GM20431 (cell line): ENCODE measurements around the gene NDUFS6.

Experiments used
- in situ Hi-C: fragments of 300-500 bp; cut with MseI, MboI; formaldehyde crosslinking; loops from one replicate; pipeline ENCODE4 v1.15.0; 2020; ENCODE audit warnings: low sequenced_read_pairs; ENCODE audit not compliant: unreplicated experiment

The NDUFS6 gene

DNA sequence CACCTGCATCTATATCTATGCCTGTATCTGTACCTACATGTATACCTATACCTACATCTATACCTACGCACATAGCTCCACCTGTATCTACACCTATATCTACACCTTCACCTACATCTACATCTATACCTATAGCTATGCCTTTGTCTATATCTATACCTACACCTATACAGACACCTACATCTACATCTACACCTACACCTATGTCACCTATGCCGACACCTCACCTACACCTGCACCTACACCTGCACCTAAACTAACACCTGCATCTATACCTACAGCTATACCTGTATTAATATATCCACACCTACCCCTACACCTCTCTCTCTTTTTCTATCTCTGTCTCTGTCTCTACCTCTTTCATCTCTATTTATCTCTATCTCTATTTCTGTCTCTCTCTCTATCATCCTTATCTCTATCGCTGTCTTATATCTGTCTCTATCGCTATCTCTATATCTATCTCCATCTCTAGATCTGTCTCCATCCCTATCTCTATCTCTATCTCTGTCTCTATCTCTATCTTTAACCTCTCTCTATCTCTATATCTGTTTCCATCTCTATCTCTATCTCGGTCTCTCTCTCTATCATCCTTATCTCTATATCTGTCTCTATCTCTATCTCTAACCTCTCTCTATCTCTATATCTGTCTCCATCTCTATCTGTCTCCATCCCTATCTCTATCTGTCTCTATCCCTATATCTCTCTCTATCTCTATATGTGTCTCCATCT, 43.7 kb downstream of the NDUFS6 start:
- in situ Hi-C loops: no loop called here

- in situ Hi-C loops: no loop called here
These were observed 44.5 kb downstream of the NDUFS6 start for GRCh38 chr5:1845696-1846095.

- in situ Hi-C loops: no loop called here
These were observed 45.4 kb downstream of the NDUFS6 start for GRCh38 chr5:1846583-1846982.

DNA sequence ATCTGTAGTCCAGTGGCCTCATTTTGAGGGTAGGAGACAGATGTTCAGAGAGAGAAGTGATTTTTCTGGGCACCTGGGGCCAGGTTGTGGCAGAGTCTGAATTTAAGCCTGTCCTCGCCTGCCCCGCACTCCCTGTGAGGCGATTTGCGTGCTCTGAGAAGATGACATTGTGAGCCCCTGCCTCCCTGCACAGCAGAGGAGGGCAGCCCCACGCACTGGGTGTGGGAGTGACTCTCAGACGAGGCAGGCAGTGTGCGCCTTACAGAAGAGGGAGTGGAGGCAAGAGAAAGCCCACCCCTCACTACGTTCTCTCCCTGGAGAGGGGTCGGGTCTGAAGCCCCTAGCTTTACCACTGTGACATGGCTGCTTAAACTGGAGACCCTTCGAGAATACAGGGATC, 45.8 kb downstream of the NDUFS6 start:
- in situ Hi-C loops: no loop called here

DNA sequence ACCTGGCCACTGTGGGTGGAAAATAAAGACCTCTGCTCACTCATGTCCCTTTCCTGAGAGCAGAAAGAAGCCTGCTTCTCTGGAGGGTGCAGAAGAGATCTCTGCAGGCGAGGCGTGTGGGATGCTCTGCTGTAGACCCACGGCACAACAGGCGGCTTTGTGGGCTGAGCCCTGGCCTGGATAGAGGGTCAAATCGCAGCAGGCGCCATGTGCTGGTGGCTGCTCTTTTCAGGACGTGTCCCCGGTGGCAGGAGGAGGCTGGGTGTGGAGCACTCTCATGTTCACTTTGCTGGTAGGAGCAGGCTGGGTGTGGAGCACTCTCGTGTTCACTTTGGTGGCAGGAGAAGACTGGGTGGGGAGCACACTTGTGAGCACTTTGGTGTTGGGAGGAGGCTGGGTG, 46.4 kb downstream of the NDUFS6 start:
- in situ Hi-C loops: no loop called here

- in situ Hi-C loops: no loop called here
These were observed 49.3 kb downstream of the NDUFS6 start for GRCh38 chr5:1850324-1851154.

DNA sequence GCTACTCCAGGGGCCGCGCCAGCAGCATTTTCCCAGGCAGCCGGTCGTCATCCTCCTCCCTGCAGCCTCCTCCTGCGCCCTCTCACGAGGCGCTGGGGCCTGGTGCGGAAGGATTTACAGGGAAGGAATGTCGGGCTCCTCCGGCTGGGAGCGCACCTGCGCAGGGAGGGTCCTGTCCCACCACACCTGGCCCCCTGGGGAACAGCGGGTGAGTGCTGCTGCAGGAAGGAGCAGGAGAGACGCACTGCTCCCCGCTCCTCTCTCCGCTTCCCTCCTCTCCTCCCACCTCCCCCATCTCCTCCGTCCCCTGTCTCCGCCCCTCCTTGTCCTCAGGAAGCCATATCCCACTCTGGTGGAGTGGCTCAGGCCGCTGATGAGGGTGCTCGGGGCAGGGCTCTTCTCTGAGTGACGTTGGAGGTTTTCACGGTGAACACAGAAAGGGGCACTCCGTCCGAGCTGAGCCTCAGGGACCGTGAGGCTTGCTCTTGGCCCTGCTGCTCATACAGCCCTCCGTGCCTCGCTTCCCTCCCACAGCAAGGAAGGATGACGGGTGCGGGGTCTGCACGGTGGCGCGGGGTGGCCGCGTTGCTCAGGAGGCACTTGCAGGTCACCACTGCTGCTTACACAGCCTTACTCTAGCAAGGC, 50.2 kb downstream of the NDUFS6 start:
- in situ Hi-C loops: no loop called here

- in situ Hi-C loops: no loop called here
These were observed 51.2 kb downstream of the NDUFS6 start for GRCh38 chr5:1852324-1852947.

DNA sequence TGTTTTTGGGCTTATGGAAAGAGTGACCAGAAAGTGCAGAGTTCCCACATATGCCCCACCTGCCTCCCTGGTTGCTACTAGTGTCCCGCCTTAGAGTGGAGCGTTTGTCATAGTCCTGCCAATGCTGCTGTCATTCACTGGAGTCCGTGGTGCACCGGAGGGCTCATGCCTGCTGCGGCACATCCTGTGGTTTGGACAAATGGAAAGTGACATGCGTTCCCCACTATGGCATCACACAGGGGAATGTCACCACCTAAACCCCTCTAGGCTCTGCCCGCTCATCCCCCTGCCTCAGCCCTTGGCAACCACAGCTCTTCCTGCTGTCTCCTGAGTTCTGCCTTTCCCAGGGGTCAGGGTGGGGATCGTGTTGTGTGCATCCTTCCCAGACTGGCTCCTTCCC, 52.3 kb downstream of the NDUFS6 start:
- in situ Hi-C loops: no loop called here

GRCh38 chr5:1855075-1855474, 53.9 kb downstream of the NDUFS6 start:
- in situ Hi-C loops: no loop called here

GRCh38 chr5:1855596-1855995, 54.4 kb downstream of the NDUFS6 start:
- in situ Hi-C loops: no loop called here

DNA sequence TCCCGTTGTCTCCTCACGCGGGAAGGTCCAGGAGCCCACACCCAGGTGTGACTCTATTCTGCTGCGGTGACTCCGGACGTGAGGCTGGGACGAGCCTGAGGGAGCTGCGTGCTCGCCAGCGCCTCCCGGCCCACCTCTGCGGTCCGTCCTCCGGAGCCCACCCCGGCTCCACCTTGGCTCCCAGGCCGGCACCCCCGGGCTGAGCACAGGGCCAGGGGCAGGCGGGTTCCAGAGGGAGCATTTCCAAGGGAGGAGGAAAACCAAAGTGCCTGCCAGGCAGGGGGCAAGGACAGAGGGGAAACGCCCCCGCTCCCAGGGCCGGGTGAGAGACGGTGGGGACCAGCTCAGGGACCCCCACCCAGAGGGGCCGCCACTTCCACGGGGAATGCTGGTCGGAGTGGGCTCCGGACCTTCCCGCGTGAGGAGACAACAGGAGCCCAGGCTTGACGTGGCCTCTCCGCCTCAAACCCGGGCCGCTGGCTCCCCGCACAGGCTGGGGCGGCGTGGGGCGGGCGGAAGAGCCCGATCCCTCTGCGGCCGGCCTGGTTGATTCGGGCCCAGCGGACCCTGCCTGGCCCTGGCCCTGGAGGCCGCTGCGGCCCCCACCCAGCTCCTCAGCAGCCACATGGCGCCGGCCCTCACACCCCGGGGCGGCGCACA, 55.5 kb downstream of the NDUFS6 start:
- in situ Hi-C loops: no loop called here

GRCh38 chr5:1857256-1857600, 56.0 kb downstream of the NDUFS6 start:
- in situ Hi-C loops: no loop called here

DNA sequence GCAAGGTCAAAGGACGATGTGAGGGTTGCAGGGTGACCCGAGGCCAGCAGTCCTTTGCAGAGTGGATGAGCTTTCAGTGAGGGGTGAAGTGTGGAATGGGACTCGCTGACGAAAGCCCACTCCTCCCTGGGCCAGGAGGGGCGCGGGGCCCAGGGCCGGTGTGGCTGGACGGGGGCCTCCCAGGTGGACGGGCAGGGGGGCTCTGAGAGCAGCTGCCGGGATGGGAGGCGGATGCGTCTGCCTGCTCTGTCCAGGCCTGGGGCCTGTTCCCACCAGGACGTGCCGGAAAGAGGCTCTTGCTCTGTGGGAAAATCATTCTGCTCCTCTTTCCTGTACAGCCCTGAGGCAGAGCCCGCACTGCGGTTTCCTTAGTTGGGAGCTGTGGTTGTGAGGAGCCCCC, 57.2 kb downstream of the NDUFS6 start:
- in situ Hi-C loops: no loop called here

DNA sequence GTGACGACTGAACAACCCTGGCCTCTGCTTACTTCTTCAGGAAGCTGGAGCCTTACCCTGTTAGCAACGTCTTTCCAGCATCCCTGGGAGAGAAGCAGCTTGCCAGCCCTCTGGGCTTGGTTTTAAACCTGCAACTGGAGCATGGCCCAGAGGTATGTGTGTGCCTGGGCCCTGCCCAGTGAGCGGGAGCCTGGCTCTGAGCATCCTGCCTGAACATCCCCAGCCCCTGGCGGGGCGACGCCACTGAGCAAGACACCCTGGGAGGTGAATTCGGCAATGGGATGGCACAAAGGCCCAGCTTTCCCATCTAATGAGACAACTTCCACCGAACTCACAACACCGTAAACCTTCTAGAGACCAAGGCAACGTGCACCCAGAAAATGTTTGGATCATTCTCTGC, 57.9 kb downstream of the NDUFS6 start:
- in situ Hi-C loops: no loop called here

DNA sequence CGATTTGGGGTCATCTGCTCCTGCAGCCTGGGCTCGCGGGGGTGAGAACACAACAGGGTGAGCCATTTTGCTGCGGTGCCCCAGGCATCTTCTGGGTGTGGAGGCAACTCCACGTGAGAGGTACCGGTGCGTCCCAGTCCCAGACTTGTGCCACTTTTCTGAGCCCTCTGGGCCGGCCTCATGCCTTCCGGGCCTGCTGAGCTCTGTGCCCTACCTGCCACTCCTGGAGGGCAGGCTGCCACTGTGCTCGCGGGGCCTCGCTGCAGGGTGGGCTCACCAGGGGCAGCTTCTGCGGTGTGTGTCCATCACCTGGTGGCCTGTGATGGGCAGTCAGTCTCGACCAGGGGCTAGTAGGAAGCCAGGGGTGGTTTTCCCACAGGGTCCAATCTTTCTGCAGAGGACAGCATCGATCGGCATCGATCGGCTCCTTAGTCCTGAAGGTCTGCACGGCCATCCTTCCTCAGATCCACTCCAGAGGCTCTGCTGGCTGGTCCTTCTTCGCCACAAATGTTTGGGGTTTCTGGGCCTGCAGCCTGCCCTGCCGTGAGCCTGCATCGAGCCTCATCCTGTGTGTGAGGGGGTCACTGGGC, 58.9 kb downstream of the NDUFS6 start:
- in situ Hi-C loops: no loop called here

DNA sequence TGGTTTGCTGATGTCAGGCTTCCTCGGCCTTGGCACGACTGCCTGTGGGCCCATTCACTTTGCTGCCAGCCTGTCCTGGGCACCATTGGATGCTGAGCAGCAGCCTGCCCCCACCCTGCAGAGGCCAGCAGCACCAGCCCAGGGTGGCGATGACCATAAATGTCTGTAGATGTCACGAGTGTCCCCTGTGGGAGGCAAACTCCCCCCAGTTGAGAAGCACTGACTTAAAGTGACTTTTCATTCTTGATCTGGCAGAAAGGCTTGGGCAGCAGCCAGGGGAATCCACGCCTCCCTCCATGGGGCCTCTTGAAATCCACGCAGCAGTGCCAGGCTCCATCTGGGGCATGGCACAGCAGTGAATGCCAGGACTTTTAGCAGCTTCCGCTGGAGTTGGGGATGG, 59.7 kb downstream of the NDUFS6 start:
- in situ Hi-C loops: no loop called here

DNA sequence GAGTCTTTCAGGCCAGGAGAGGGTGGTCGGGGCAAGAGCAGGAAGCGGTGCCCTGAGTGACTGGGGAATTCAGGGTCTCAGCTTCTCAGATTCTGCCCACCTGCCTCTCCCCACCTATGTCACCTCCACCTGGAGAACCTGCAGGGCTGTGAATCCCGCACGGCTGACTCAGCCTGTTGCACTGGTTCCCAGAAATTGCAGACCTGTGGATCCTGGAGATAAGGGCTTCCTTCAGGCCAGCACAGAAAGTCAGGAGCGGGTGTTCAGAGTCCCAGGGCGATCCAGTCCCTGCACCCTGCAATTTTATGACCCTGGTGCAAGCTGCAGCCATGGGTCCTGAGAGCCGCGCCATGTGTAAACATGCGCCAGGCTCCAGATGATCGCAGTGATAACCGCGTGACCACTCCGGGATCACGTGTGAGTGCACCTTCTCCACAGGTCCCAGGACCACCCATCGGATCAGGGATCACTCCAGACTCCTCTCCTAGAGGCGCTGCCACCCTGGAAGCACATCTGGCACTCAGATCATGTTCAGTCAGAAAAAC, 63.8 kb downstream of the NDUFS6 start:
- in situ Hi-C loops: no loop called here

DNA sequence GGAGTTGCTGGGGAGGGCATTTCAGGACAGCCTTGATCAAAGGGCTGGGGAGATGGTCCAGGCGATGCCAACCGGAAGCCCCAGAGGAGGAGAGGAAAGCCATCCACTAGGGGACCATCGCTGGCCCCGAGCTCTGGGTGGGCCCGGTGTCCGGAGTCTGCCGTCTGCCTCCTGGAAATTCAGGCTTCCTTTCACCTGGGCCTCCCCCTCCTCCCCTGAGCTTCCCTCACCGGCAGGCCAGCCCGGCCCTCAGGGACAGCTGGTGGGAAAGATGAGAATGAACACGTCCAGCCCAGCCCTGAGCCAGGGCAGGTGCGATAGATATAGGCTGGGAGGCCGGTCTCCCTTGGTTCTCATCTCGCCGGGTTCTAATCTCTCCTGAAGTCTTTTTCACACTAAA, 64.3 kb downstream of the NDUFS6 start:
- in situ Hi-C loops: no loop called here
